GM12878 (cell line): ENCODE data around the gene EYA4. TPM values are rescaled to one million over a fixed set of nuclear protein-coding genes. Genes with fewer than 3 reads are reported as not detected.

Experiments used
- ATAC-seq: fragments of 200-7000 bp; cut with Tn5 transposase; 3 replicates; pipeline ENCODE4 v1.9.1; 2020; ENCODE audit warnings: mild to moderate bottlenecking, moderate library complexity
- BruUV-seq: library from RNA; stranded (reverse); fragments of 400-500 nt; replicated peaks from 2 replicates; lab custom pipeline; 2021; lab: Mats Ljungman, UMichigan
- CTCF ChIA-PET: fragments of 300-600 bp; sonication (Branson Sonifier 250); formaldehyde crosslinking; extraction: SDS; loops from one replicate; lab custom pipeline; 2021; ENCODE audit warnings: inconsistent platforms; lab: Yijun Ruan, JAX
- POLR2A ChIA-PET: fragments of 350-600 bp; formaldehyde crosslinking; extraction: SDS; loops from one replicate; lab custom pipeline; 2021; ENCODE audit warnings: inconsistent platforms; lab: Charles Lee
- RAD21 ChIA-PET: fragments of 300-600 bp; sonication (Branson Sonifier 250); formaldehyde crosslinking; loops from one replicate; lab custom pipeline; 2023; ENCODE audit warnings: antibody characterized with exemption; ENCODE audit not compliant: unreplicated experiment; lab: Charles Lee
- SMC1A ChIA-PET: fragments of 300-600 bp; sonication (Branson Sonifier 250); formaldehyde crosslinking; loops from one replicate; lab custom pipeline; 2023; ENCODE audit not compliant: unreplicated experiment, uncharacterized antibody; lab: Charles Lee
- DNase-seq: peaks from one replicate; pipeline ENCODE4 v3.0.0-alpha.2; 2011; ENCODE audit warnings: low read depth, low spot score
- FAIRE-seq: peaks from 3 replicates; lab custom pipeline; 2011; peaks lifted over from hg19 to GRCh38; lab: Jason Lieb, UNC
- H2AFZ ChIP-seq: 2 replicates; pipeline ENCODE4 v1.6.0; 2011; ENCODE audit warnings: low read depth, low read length, control low read depth; ENCODE audit not compliant: control insufficient read depth
- H3K27ac ChIP-seq: 2 replicates; pipeline ENCODE4 v1.5.1; 2011; ENCODE audit warnings: control low read depth; ENCODE audit not compliant: control insufficient read depth, insufficient read depth
- H3K27me3 ChIP-seq, 2 experiments: replicated peaks in 1 of 2; 2 replicates each; pipeline versions ENCODE4 v1.6.0 to v1.6.1; 2011; ENCODE audit warnings: low read length in 1 of 2; ENCODE audit not compliant: control insufficient read depth in 2 of 2, insufficient read depth in 2 of 2
- H3K36me3 ChIP-seq, 2 experiments: 2 replicates each; pipeline ENCODE4 v1.5.1; 2011; ENCODE audit warnings: low read length in 1 of 2; ENCODE audit not compliant: control insufficient read depth in 2 of 2, insufficient read depth in 2 of 2
- H3K4me1 ChIP-seq: 2 replicates; pipeline ENCODE4 v1.6.1; 2011; ENCODE audit warnings: mild to moderate bottlenecking, low read length, moderate library complexity, mixed read lengths; ENCODE audit not compliant: control insufficient read depth, insufficient read depth
- H3K4me2 ChIP-seq: 2 replicates; pipeline ENCODE4 v1.6.0; 2011; ENCODE audit warnings: control low read depth; ENCODE audit not compliant: control insufficient read depth, insufficient read depth
- H3K4me3 ChIP-seq: fragments of 200-600 bp; sonication (generic); 2 replicates; pipeline ENCODE4 v1.5.1; 2016
- H3K79me2 ChIP-seq: 2 replicates; pipeline ENCODE4 v1.6.0; 2011; ENCODE audit warnings: low read length; ENCODE audit not compliant: control insufficient read depth, insufficient read depth
- H3K9ac ChIP-seq: 2 replicates; pipeline ENCODE4 v1.8.0; 2011; ENCODE audit warnings: low read length, control low read depth, mixed read lengths; ENCODE audit not compliant: control insufficient read depth, insufficient read depth
- H3K9me3 ChIP-seq: replicated peaks from 3 replicates; pipeline ENCODE4 v1.5.1; 2011; ENCODE audit warnings: mild to moderate bottlenecking, low read length; ENCODE audit not compliant: control insufficient read depth, insufficient read depth
- H4K20me1 ChIP-seq: 2 replicates; pipeline ENCODE4 v1.6.0; 2011; ENCODE audit not compliant: control insufficient read depth, insufficient read depth
- BMI1 ChIP-seq: fragments of 450-650 bp; IDR thresholded peaks from 2 replicates; pipeline ENCODE4 v1.6.1; 2016; ENCODE audit warnings: mild to moderate bottlenecking, moderate library complexity, borderline replicate concordance
- CREB1 ChIP-seq: IDR thresholded peaks from 2 replicates; pipeline ENCODE4 v1.6.1; 2012; ENCODE audit warnings: low read depth, mild to moderate bottlenecking, inconsistent platforms
- MEF2A ChIP-seq: IDR thresholded peaks from 2 replicates; pipeline ENCODE4 v1.6.1; 2011; ENCODE audit warnings: low read depth, mild to moderate bottlenecking, low read length, moderate library complexity; ENCODE audit not compliant: insufficient read depth
- RB1 ChIP-seq: fragments of 450-650 bp; formaldehyde crosslinking; IDR thresholded peaks from 2 replicates; pipeline ENCODE4 v1.6.1; 2017; ENCODE audit warnings: mild to moderate bottlenecking, borderline replicate concordance
- SIN3A ChIP-seq: IDR thresholded peaks from 2 replicates; pipeline ENCODE4 v1.6.1; 2012; ENCODE audit warnings: low read depth, low read length, improper control_type of control experiment
- SMC3 ChIP-seq: IDR thresholded peaks from 2 replicates; pipeline ENCODE4 v1.6.1; 2011; ENCODE audit warnings: low read length, improper control_type of control experiment, borderline replicate concordance
- STAT1 ChIP-seq: fragments of 450-650 bp; conservative IDR thresholded peaks from 2 replicates; pipeline ENCODE4 v1.6.1; 2014; ENCODE audit warnings: antibody characterized with exemption, mild to moderate bottlenecking
- ZNF217 ChIP-seq: fragments of 450-650 bp; IDR thresholded peaks from 2 replicates; pipeline ENCODE4 v1.6.1; 2017; ENCODE audit warnings: antibody characterized with exemption, mild to moderate bottlenecking
- WGBS: methylation state at CpG from one replicate; pipeline ENCODE4 v1.1.6; 2016; ENCODE audit warnings: low lambda C conversion rate; ENCODE audit not compliant: insufficient replicate concordance, insufficient coverage; ENCODE audit errors: missing lambda C conversion rate; 5-methylcytosine and 5-hydroxymethylcytosine counted together
- in situ Hi-C: fragments of 300-500 bp; cut with MboI; formaldehyde crosslinking; loops from 9 replicates; pipeline ENCODE4 v1.14.3; 2018; ENCODE audit warnings: mixed read lengths
- intact Hi-C: fragments of 100-400 bp; cut with micrococcal nuclease; formaldehyde crosslinking; loops from one replicate; pipeline ENCODE4 v1.14.2; 2022; ENCODE audit not compliant: unreplicated experiment
- polyA plus RNA-seq, 11 experiments: library from polyadenylated mRNA; depleted of rRNA in 4 of 11; unstranded in 6 of 11; stranded (reverse) in 5 of 11; fragments of >200 nt; fragmentation: Nextera tagmentation in 4 of 11; fragmentation: Illumina TruSeq in 1 of 11; extraction: Ambion mirVana in 4 of 11; extraction: Trizol in 1 of 11; gene quantifications; 1 replicate in 1 of 11; 2 replicates in 10 of 11; pipeline versions ENCODE4 v1.2.1 to v1.2.3, GENCODE V29; 2011 to 2016; ENCODE audit warnings: inconsistent platforms in 2 of 11, missing spikeins in 2 of 11, low read depth in 1 of 11
- total RNA-seq, 4 experiments: library from RNA; depleted of rRNA in 3 of 4; stranded (reverse); fragments of >200 nt in 3 of 4; fragmentation: Illumina TruSeq in 1 of 4; extraction: Trizol in 1 of 4; gene quantifications; 2 replicates each; pipeline versions ENCODE4 v1.2.1 to v1.2.3, GENCODE V29; 2013 to 2021
- TF ChIP-seq, protein P1 (sequence below): fragments of 450-650 bp; IDR thresholded peaks from 2 replicates; pipeline ENCODE4 v1.6.1; 2017; ENCODE audit warnings: mild to moderate bottlenecking
- TF ChIP-seq, protein P2 (sequence below): IDR thresholded peaks from 2 replicates; pipeline ENCODE4 v1.6.1; 2012; ENCODE audit warnings: mild to moderate bottlenecking, low read depth, low read length

Gene EYA4
- total and polyA plus RNA-seq, 10 of the 15 experiments (the other 5 are each of a cell fraction or from before 2014, with no cell fraction given), result 0.02 TPM; not detected in 9

DNA sequence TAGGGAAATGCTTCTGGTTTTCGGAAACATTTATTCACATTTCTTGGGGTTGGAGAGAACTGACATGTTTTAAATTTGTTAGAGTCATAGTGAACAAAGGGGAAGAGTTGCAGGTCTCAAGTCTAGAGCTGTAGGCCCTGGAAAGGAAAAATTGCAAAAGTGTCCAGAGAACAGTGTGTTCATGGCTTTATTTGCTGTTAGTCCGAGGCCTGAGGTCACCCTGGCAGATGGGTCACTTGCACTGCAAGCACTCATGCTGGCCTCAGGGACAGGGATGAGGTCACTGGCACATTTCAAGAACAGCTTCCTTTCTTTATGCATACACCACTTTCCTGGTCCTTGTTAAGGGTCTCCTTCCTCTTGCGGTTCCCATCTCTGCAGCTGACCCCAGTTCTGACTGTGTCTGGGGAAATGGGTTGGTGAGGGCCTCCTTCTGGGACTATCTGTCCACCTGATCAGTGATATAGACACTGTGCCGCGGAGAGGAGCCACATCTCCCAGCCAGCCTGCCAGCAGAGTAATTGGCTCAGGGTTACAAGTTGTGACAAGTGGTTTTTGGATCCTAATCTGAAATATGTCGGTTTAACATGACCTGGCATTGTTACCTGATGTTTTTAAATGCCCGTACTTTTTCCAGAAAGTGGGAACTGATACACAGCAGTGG lies 194.0 kb downstream of the EYA4 start:
- H3K4me2 ChIP-seq, result no peak overlapping the region
- intact Hi-C loops, result no loop called here
- H3K27ac ChIP-seq, result no peak overlapping the region
- no peak for FAIRE-seq
- no peak for DNase-seq
- H3K27me3 ChIP-seq, result no peaks in the 10 kb centered on the region
- H3K9me3 ChIP-seq, result no peaks in the 10 kb centered on the region
- H3K36me3 ChIP-seq, result no peaks in the 10 kb centered on the region
- H3K9ac ChIP-seq, result no peak overlapping the region
- RAD21 ChIA-PET, result no interaction called here
- SMC1A ChIA-PET, result no interaction called here
- no peaks in the 10 kb centered on the region for H4K20me1 ChIP-seq
- POLR2A ChIA-PET, result no interaction called here
- no peak overlapping the region for H3K4me3 ChIP-seq
- CTCF ChIA-PET, result interaction anchor here (0.6 kb wide), 1 partner anchor 29 kb away, joined by 4 read pairs; no protein-coding TSS in a partner anchor
- H3K4me1 ChIP-seq, result no peaks in the 10 kb centered on the region
- 7% methylated on average over 7 of the region's 7 CpGs for WGBS
- TF ChIP-seq MEF2A (no peak), SIN3A (no peak), SMC3 (no peak), CREB1 (no peak), ZNF217 (no peak), STAT1 (no peak), RB1 (no peak), BMI1 (no peak)
- TF ChIP-seq, protein P1, sequence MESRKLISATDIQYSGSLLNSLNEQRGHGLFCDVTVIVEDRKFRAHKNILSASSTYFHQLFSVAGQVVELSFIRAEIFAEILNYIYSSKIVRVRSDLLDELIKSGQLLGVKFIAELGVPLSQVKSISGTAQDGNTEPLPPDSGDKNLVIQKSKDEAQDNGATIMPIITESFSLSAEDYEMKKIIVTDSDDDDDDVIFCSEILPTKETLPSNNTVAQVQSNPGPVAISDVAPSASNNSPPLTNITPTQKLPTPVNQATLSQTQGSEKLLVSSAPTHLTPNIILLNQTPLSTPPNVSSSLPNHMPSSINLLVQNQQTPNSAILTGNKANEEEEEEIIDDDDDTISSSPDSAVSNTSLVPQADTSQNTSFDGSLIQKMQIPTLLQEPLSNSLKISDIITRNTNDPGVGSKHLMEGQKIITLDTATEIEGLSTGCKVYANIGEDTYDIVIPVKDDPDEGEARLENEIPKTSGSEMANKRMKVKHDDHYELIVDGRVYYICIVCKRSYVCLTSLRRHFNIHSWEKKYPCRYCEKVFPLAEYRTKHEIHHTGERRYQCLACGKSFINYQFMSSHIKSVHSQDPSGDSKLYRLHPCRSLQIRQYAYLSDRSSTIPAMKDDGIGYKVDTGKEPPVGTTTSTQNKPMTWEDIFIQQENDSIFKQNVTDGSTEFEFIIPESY, result no peak
- TF ChIP-seq, protein P2, sequence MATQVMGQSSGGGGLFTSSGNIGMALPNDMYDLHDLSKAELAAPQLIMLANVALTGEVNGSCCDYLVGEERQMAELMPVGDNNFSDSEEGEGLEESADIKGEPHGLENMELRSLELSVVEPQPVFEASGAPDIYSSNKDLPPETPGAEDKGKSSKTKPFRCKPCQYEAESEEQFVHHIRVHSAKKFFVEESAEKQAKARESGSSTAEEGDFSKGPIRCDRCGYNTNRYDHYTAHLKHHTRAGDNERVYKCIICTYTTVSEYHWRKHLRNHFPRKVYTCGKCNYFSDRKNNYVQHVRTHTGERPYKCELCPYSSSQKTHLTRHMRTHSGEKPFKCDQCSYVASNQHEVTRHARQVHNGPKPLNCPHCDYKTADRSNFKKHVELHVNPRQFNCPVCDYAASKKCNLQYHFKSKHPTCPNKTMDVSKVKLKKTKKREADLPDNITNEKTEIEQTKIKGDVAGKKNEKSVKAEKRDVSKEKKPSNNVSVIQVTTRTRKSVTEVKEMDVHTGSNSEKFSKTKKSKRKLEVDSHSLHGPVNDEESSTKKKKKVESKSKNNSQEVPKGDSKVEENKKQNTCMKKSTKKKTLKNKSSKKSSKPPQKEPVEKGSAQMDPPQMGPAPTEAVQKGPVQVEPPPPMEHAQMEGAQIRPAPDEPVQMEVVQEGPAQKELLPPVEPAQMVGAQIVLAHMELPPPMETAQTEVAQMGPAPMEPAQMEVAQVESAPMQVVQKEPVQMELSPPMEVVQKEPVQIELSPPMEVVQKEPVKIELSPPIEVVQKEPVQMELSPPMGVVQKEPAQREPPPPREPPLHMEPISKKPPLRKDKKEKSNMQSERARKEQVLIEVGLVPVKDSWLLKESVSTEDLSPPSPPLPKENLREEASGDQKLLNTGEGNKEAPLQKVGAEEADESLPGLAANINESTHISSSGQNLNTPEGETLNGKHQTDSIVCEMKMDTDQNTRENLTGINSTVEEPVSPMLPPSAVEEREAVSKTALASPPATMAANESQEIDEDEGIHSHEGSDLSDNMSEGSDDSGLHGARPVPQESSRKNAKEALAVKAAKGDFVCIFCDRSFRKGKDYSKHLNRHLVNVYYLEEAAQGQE, result no peak
- no TSS peak for BruUV-seq
- no peak overlapping the region for H2AFZ ChIP-seq
- ATAC-seq, result no peak
- in situ Hi-C loops, result no loop called here
- H3K79me2 ChIP-seq, result no peaks in the 10 kb centered on the region
